ENCODE data around the gene CNTFR.

CNTFR gene

DNA sequence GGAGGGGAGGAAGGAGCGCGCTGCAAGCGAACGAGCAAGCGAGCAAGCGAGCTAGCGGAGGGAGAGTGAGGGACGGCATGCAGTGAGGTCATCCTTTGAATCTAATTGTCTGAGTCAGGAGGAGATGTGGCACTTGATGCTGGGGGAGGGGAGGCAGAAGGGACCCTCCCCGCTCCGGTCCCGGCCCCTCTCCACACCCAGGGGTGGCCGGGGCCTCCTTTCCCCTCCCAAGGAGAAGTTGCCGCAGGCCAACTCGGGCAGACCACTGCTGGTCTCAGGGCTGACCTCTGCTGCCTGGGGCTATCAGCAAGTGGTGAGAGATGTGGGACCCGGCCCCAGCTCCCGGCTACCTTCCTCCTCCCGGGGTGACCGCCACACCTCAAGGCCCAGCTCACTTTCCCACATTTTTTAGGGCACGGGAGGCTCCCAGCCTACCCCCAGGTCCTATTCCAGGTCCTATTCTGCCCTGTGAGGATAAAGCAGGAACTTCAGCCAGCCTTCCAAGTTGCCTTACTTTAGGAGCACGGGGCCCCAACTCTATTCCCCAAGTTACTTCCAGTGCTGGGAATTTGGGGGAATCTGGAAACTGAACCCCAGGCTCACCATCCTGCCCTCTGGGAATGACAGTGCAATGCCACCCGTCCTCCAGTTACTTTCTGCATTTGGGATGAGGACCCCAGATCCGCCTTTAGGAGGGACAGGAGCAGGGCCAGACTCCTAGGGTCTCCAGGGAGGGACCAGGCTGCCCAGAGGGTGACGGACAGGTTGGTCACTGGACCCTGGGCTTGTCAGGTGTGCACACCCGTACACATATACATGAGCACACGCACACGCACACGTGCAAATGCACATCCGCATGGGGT is 11.1 kb downstream of the CNTFR start:
- H3K4me3 ChIP-seq: peak overlapping the region; percentile 71
- DNase-seq (ENCODE audit: low spot score): no peak
- H3K27ac ChIP-seq: peak overlapping the region in 1 of 2 donors; percentile 42
- TF ChIP-seq, protein P1, sequence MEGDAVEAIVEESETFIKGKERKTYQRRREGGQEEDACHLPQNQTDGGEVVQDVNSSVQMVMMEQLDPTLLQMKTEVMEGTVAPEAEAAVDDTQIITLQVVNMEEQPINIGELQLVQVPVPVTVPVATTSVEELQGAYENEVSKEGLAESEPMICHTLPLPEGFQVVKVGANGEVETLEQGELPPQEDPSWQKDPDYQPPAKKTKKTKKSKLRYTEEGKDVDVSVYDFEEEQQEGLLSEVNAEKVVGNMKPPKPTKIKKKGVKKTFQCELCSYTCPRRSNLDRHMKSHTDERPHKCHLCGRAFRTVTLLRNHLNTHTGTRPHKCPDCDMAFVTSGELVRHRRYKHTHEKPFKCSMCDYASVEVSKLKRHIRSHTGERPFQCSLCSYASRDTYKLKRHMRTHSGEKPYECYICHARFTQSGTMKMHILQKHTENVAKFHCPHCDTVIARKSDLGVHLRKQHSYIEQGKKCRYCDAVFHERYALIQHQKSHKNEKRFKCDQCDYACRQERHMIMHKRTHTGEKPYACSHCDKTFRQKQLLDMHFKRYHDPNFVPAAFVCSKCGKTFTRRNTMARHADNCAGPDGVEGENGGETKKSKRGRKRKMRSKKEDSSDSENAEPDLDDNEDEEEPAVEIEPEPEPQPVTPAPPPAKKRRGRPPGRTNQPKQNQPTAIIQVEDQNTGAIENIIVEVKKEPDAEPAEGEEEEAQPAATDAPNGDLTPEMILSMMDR (IDR thresholded peaks at IDR 0.05): no peak

DNA sequence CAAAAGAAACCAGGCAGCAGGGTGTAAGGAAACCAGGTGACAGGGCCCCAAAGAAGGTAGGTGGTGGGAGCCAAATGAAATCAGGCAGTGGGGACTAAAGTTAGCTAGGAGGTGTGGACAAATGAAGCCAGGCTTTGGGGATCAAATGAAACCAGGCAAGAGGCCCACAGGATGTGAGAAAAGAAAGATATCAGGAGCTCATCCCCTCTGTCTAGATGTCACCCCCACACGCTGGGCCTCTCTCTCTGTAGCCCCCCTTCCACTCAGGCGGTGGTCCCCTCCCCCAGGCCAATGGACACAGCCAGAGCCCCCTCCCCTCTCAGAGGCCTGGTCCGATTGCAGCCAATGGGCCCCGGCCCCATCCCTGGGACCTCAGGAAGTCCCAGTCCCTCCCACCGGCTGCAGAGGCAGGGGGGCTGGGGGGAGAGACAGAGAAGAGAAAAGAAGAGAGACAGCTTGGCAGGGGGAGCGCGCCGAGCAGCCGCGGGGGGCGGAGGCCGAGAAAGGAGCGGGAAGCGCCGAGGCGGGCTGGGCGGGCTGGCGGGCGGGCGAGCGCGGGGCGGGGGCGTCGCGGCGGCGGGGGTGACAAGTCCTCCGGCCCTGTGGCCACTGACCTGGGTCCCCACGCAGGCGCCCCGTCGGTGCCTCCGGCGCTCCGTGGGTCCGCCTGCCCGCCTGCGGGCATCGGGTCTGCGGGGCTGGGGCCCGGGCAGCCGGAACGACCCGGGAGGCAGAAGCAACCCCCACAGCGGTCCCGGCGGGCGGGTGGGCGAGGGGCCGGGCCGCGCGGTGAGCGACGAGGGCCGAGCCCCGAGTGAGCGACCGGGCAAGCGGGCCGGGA is 11.9 kb downstream of the CNTFR start:
- no peak for DNase-seq (ENCODE audit: low spot score)
- TF ChIP-seq, protein P1 (IDR thresholded peaks at IDR 0.05): no peak
- Histone ChIP-seq H3K4me3 (peak overlapping the region; percentile 71), H3K27ac (peak overlapping the region in 1 of 2 donors; percentile 42)

DNA sequence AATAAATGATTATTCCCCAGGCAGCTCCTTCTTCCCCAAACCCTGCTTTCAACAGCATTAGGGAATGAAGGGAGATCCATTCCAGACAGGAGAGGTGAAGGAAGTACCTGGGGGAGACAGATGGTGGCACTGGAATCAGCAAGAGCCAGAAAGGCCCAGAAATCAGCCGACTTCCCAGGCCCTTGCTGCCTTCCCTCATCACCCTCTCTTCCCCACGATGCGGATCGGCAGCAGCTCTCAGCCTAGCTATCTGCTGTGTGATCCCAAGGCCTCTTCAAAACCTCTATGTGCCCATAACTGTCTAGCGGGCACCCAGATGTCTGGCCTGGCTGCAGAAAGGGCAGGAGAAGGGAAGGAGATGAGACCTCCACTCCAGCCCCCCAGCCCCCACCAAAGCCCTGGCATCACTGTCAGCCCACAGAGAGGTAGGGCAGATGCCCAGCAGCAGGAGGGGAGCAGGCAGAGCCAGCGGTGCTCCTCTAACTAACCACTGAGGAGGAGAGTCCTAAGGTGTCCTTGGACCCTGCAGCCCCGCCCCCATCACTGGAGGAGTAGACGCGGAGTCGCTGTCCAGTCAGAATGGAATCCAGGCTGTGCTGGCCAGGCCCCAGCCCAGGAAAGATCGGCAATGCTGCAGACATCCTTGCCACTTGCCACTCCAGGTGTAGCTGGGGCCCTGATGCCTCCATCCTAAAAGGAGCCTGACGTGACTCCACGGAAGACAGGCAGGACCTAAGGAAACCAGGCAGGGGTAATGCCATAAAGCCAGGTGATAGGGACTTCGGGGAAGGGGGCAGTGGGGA is 12.7 kb downstream of the CNTFR start:
- H3K27ac ChIP-seq: no peak overlapping the region
- TF ChIP-seq, protein P1 (IDR thresholded peaks at IDR 0.05): no peak
- DNase-seq (ENCODE audit: low spot score): no peak
- H3K4me3 ChIP-seq: no peak overlapping the region

DNA sequence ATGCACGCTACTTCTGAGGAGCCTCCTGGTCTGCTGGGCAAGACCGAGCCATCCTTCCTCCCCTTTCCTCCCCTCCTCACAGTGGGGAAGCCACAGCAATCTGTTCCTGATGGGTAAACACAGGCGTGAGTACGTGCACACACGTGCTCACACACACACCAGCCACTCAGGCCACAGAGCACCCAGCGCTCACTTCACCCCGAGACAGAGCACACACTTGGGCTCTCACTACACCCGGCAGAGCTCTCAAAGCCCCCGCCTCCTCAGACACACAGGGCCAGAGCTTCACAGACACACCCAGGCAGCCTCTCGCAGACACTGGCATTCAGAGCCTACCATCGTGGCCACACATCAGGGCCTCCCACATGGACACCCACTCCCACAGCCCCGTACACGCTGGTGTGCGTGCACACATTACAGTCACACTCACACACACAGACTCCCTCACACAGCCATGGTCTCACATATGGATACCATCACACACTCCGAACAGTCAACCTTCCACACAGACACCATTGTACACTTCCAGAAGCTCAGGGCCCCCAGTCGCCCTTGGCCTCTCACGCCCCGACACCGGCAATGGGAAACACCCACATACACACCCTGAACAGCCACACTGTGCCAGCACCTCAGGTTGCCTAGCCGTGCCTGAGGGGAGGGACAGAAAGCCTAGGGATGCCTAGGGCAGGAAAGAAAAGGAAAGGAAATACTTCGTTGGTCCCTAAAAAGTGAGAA is 13.5 kb downstream of the CNTFR start:
- DNase-seq (ENCODE audit: low spot score): no peak
- TF ChIP-seq, protein P1 (IDR thresholded peaks at IDR 0.05): no peak
- H3K27ac ChIP-seq: peak overlapping the region in 1 of 2 donors; percentile 4
- no peak overlapping the region for H3K4me3 ChIP-seq

DNA sequence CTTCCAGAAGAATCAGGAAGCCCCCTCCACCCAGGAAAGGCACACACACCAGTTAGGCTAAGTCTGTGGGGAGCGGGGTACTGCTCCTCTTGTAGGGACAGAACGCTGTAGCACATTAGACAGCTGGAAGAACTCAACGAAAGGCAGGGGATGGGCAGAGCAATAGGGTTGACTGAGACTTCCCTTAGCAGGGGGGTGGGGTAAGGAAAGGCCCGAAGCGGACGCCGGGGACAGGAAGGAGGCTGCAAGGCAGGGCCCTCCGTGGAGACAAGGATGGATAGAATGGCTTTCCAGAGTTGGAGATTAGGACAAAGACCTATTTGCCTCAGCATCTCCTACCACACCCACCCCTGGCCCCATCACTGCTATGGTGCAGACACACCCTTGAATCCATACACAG is 14.3 kb downstream of the CNTFR start:
- DNase-seq (ENCODE audit: low spot score): no peak
- TF ChIP-seq, protein P1 (IDR thresholded peaks at IDR 0.05): no peak
- no peak overlapping the region for H3K4me3 ChIP-seq
- H3K27ac ChIP-seq: no peak overlapping the region

DNA sequence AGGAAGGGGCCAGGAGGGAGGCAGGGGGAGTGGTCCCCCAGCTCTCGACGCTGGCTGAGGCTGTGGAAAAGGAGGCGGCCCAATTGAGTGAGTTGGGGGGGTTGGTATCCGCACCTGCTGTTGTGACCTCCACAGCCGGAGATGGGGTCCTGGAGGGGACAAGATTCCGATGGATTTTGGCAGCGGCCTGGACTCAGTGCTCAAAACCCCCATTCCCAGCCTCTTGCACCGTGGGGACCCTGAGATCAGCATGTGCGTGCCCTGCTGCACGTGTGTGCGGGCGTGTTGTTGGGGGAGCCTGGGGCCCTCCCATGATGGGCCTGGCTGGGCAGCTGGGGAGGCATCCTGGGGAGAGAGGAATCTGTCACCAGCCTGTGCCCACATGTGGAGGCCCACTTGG is 15.0 kb downstream of the CNTFR start:
- DNase-seq (ENCODE audit: low spot score): no peak
- no peak overlapping the region for H3K27ac ChIP-seq
- TF ChIP-seq, protein P1 (IDR thresholded peaks at IDR 0.05): no peak
- no peak overlapping the region for H3K4me3 ChIP-seq
